ENCODE results near the gene SBF1.
"Not testable (repeated sequence)": the region's sequence is repeated elsewhere in the genome, so short reads cannot be mapped to it uniquely, and the experiment has no call there.

Gene SBF1

GRCh38 chr22:50521710-50522109, 46.9 kb upstream of the SBF1 start:
- no peak for TF ChIP-seq CTCF (IDR thresholded peaks at IDR 0.05; ENCODE audit: unreplicated experiment in 3 of 3)
- H3K4me3 Mint-ChIP-seq: peak overlapping the region in 1 of 3 experiments; percentile 35

GRCh38 chr22:50520826-50521453, 46.1 kb upstream of the SBF1 start:
- Mint-ChIP-seq H3K9me3 (no peaks in the 10 kb centered on the region), H3K4me1 (peaks cover 6% of the 10 kb centered on the region), H3K27ac (no peak overlapping the region), H3K27me3 (ENCODE audit: low read depth) (no peaks in the 10 kb centered on the region), H3K4me3 (no peak overlapping the region), H3K36me3 (ENCODE audit: low read depth) (peaks cover 20% of the 10 kb centered on the region)
- TF ChIP-seq CTCF (IDR thresholded peaks at IDR 0.05; ENCODE audit: unreplicated experiment in 3 of 3): no peak

More at GRCh38 chr22:50521710-50522109, 46.9 kb upstream of the SBF1 start:
- Mint-ChIP-seq H3K27ac (no peak overlapping the region), H3K36me3 (ENCODE audit: low read depth) (peaks cover 20% of the 10 kb centered on the region), H3K27me3 (ENCODE audit: low read depth) (no peaks in the 10 kb centered on the region), H3K9me3 (no peaks in the 10 kb centered on the region), H3K4me1 (peaks cover 6% of the 10 kb centered on the region)

GRCh38 chr22:50520184-50520583, 45.3 kb upstream of the SBF1 start:
- not testable (repeated sequence) for H3K4me1 Mint-ChIP-seq

GRCh38 chr22:50519151-50519550, 44.3 kb upstream of the SBF1 start:
- Mint-ChIP-seq H3K27me3 (ENCODE audit: low read depth) (no peaks in the 10 kb centered on the region), H3K36me3 (ENCODE audit: low read depth) (peaks cover 22% of the 10 kb centered on the region), H3K4me1 (no peaks in the 10 kb centered on the region), H3K27ac (no peak overlapping the region), H3K4me3 (no peak overlapping the region), H3K9me3 (no peaks in the 10 kb centered on the region)
- no peak for TF ChIP-seq CTCF (IDR thresholded peaks at IDR 0.05; ENCODE audit: unreplicated experiment in 3 of 3)

More at GRCh38 chr22:50520184-50520583, 45.3 kb upstream of the SBF1 start:
- not testable (repeated sequence) for H3K9me3 Mint-ChIP-seq; H3K4me3 Mint-ChIP-seq; H3K27me3 Mint-ChIP-seq (ENCODE audit: low read depth); H3K27ac Mint-ChIP-seq
- peaks cover 20% of the 10 kb centered on the region for H3K36me3 Mint-ChIP-seq (ENCODE audit: low read depth)

GRCh38 chr22:50518606-50519005, 43.8 kb upstream of the SBF1 start:
- Mint-ChIP-seq H3K27me3 (ENCODE audit: low read depth) (no peaks in the 10 kb centered on the region), H3K27ac (no peak overlapping the region), H3K9me3 (no peaks in the 10 kb centered on the region), H3K4me3 (no peak overlapping the region), H3K36me3 (ENCODE audit: low read depth) (peaks cover 22% of the 10 kb centered on the region), H3K4me1 (no peaks in the 10 kb centered on the region)
- no peak for TF ChIP-seq CTCF (IDR thresholded peaks at IDR 0.05; ENCODE audit: unreplicated experiment in 3 of 3)

GRCh38 chr22:50517495-50518260, 42.8 kb upstream of the SBF1 start:
- no peak for TF ChIP-seq CTCF (IDR thresholded peaks at IDR 0.05; ENCODE audit: unreplicated experiment in 3 of 3)
- Mint-ChIP-seq H3K4me1 (no peaks in the 10 kb centered on the region), H3K27ac (no peak overlapping the region), H3K9me3 (no peaks in the 10 kb centered on the region), H3K27me3 (ENCODE audit: low read depth) (no peaks in the 10 kb centered on the region), H3K4me3 (no peak overlapping the region), H3K36me3 (ENCODE audit: low read depth) (peaks cover 22% of the 10 kb centered on the region)

Data from nephron (organoid).